RPMI8226 (cell line): Measurements from ENCODE around the gene TMBIM4.

Experiments used
- DNase-seq: peaks from one replicate; pipeline ENCODE4 v3.0.0-alpha.2; 2015

The TMBIM4 gene

GRCh38 chr12:66137937-66138336, 31.9 kb downstream of the TMBIM4 start:
- no peak for DNase-seq

GRCh38 chr12:66132408-66132807, 37.4 kb downstream of the TMBIM4 start:
- no peak for DNase-seq

- no peak for DNase-seq
Observed at GRCh38 chr12:66131067-66131688, 38.6 kb downstream of the TMBIM4 start.

- peak; percentile 96 for DNase-seq
Observed at GRCh38 chr12:66130267-66131066, 39.3 kb downstream of the TMBIM4 start, which contains the start of gene LLPH. Gene LLPH, minus strand, starts transcription at chr12:66130750. Its CDS starts 1,644 bp downstream, at chr12:66129106.

GRCh38 chr12:66129934-66130266, 39.9 kb downstream of the TMBIM4 start:
- no peak for DNase-seq

GRCh38 chr12:66127650-66128049, 42.1 kb downstream of the TMBIM4 start:
- DNase-seq: no peak

- DNase-seq: no peak
Observed at GRCh38 chr12:66120477-66120876, 49.3 kb downstream of the TMBIM4 start.

- DNase-seq: no peak
Observed at GRCh38 chr12:66119870-66120241, 49.9 kb downstream of the TMBIM4 start.

GRCh38 chr12:66119229-66119869, 50.4 kb downstream of the TMBIM4 start:
- DNase-seq: no peak

GRCh38 chr12:66118240-66118891, 51.4 kb downstream of the TMBIM4 start:
- DNase-seq: no peak

- DNase-seq: no peak
Observed at GRCh38 chr12:66117242-66117641, 52.6 kb downstream of the TMBIM4 start.

GRCh38 chr12:66115071-66115600, 54.7 kb downstream of the TMBIM4 start:
- no peak for DNase-seq

GRCh38 chr12:66113471-66113870, 56.3 kb downstream of the TMBIM4 start:
- no peak for DNase-seq

GRCh38 chr12:66111605-66112004, 58.2 kb downstream of the TMBIM4 start:
- DNase-seq: no peak

- no peak for DNase-seq
Observed at GRCh38 chr12:66109056-66109455, 60.7 kb downstream of the TMBIM4 start.

- DNase-seq: no peak
Observed at GRCh38 chr12:66108386-66108785, 61.4 kb downstream of the TMBIM4 start.

- peak; percentile 89 for DNase-seq
Observed at GRCh38 chr12:66107451-66107915, 62.3 kb downstream of the TMBIM4 start.

GRCh38 chr12:66103016-66103913, 66.5 kb downstream of the TMBIM4 start:
- DNase-seq: no peak

- no peak for DNase-seq
Observed at GRCh38 chr12:66092559-66093269, 77.1 kb downstream of the TMBIM4 start.

GRCh38 chr12:66090157-66090556, 79.6 kb downstream of the TMBIM4 start:
- DNase-seq: no peak

- peak; percentile 61 for DNase-seq
Observed at GRCh38 chr12:66087365-66087943, 82.3 kb downstream of the TMBIM4 start.
